ENCODE data around the gene B3GNT3. TPM values are rescaled to one million over a fixed set of nuclear protein-coding genes. Genes with fewer than 3 reads are reported as not detected.

The B3GNT3 gene
- total RNA-seq, 2 donors from 2014 or later: 108 to 132 TPM

DNA sequence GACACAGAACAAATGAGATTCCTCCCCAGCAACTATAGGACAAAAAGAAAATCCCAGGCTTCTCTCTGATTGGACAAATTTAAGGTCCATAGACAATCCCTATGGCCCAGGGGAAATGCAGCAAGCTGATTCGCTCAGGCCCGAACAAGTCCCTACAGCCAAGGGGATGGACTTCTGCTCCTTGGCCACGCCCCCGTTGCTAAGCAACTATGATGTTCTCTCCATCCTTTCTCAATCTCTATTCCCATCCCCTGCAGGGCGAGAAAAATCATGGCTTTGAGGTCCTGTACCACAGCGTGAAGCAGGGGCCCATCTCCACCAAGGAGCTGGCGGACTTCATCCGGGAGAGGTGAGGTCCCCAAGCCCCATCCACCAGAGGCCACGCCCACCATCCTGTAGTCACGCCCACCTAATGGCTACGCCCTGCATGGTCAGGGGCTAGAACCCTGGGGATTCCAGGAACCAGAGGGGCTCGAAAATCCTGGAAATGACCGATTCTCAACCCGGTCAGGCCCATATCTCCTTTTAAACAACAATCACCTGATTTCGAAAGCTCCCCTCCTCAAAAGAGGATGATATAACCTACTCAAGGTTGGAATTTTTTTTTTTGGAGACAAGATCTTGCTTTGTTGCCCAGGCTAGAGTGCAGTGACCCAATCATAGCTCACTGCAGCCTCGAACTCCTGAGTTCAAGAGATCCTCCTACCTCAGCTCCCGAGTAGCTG lies 32.3 kb upstream of the B3GNT3 start:
- Histone ChIP-seq H3K9me3 (no peaks in the 10 kb centered on the region), H3K36me3 (no peaks in the 10 kb centered on the region), H3K4me1 (no peaks in the 10 kb centered on the region), H3K27ac (no peak overlapping the region), H3K4me3 (no peak overlapping the region), H3K9ac (ENCODE audit: low read depth in 2 of 2, low read length in 2 of 2) (no peak overlapping the region), H3K27me3 (no peaks in the 10 kb centered on the region)
- intact Hi-C loops (cut with DNase I): no loop called here
- peak; percentile 47 for DNase-seq
- TF ChIP-seq, protein P1, sequence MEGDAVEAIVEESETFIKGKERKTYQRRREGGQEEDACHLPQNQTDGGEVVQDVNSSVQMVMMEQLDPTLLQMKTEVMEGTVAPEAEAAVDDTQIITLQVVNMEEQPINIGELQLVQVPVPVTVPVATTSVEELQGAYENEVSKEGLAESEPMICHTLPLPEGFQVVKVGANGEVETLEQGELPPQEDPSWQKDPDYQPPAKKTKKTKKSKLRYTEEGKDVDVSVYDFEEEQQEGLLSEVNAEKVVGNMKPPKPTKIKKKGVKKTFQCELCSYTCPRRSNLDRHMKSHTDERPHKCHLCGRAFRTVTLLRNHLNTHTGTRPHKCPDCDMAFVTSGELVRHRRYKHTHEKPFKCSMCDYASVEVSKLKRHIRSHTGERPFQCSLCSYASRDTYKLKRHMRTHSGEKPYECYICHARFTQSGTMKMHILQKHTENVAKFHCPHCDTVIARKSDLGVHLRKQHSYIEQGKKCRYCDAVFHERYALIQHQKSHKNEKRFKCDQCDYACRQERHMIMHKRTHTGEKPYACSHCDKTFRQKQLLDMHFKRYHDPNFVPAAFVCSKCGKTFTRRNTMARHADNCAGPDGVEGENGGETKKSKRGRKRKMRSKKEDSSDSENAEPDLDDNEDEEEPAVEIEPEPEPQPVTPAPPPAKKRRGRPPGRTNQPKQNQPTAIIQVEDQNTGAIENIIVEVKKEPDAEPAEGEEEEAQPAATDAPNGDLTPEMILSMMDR (IDR thresholded peaks at IDR 0.05): no peak

DNA sequence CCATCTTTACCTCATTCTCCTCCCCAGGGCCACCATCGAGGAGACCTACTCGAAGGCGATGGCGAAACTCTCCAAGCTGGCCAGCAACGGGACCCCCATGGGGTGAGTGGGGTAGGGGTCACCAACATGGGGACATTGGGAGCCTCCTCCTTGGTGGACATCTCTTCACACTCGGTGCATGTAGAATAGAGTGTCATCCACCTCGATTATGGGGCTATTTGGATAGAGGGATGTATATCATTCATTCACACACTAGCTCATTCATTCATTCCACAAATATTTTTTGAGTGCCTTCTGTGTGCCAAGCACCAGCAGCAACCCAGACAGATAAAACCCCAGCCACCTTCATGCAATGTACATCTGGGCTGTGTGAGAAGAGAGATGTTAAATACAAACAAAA lies 30.6 kb upstream of the B3GNT3 start:
- TF ChIP-seq, protein P1 (IDR thresholded peaks at IDR 0.05): no peak
- Histone ChIP-seq H3K4me1 (no peaks in the 10 kb centered on the region), H3K4me3 (no peak overlapping the region), H3K9me3 (no peaks in the 10 kb centered on the region), H3K27ac (peak overlapping the region; percentile 61), H3K9ac (ENCODE audit: low read depth in 2 of 2, low read length in 2 of 2) (no peak overlapping the region), H3K27me3 (no peaks in the 10 kb centered on the region), H3K36me3 (no peaks in the 10 kb centered on the region)
- no peak for DNase-seq
- intact Hi-C loops (cut with DNase I): no loop called here

DNA sequence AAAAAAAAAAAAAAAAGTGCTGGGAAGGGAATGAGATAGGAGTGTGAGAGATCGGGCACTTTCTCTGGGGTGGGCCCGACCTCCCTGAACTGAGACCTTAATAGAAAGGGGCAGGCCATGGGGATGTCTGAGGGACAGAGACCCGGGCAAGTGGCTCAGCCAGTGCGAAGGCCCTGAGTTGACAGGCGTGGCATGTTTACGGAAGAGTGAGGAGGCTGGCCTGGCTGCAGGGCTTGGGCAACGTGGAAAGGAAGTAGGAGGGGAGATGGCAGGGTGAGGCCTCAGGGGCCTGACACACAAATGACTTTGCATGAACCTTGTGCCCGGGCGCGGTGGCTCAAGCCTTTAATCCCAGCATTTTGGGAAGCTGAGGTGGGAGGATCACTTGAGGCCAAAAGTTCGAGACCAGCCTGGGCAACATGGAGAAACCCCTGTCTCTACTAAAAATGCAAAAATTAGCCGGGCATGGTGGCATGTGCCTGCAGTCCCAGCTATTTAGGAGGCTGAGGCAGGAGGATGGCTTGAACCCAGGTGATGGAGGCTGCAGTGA lies 29.8 kb upstream of the B3GNT3 start:
- peak overlapping the region; percentile 61 for H3K27ac ChIP-seq
- no peak overlapping the region for H3K9ac ChIP-seq (ENCODE audit: low read depth in 2 of 2, low read length in 2 of 2)
- no peaks in the 10 kb centered on the region for H3K9me3 ChIP-seq
- H3K27me3 ChIP-seq: no peaks in the 10 kb centered on the region
- TF ChIP-seq, protein P1 (IDR thresholded peaks at IDR 0.05): no peak
- H3K4me3 ChIP-seq: no peak overlapping the region
- H3K4me1 ChIP-seq: no peaks in the 10 kb centered on the region
- peak; percentile 88 for DNase-seq
- no peaks in the 10 kb centered on the region for H3K36me3 ChIP-seq
- intact Hi-C loops (cut with DNase I): loop anchor here (5.0 kb wide), 1 partner anchor 63 kb away; no protein-coding TSS in a partner anchor

DNA sequence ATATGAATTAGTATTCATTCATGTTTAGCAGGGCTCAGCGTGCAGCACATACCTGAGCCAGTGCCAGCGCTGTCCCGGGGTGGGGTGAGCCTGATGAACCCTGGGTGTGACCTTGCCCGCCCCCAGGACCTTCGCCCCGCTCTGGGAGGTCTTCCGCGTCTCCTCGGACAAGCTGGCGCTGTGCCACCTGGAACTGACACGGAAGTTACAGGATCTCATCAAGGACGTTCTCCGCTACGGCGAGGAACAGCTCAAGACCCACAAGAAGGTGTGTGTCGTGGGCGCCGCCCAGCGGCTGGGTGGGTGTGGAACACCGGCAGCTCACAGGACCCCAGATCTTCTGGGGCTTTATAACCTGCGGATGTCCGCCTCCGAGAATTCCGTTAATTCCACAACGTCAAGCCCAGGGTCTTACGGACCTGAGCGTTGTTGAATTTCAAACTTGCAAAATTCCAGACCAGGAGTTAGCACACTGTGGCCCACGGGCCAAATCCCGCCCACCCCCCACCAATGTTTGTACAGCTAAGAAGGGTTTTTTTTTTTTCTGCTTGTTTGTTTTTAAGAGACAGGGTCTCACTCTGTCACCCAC lies 28.3 kb upstream of the B3GNT3 start:
- Histone ChIP-seq H3K4me3 (peak overlapping the region; percentile 12), H3K9ac (ENCODE audit: low read depth in 2 of 2, low read length in 2 of 2) (no peak overlapping the region), H3K36me3 (no peaks in the 10 kb centered on the region), H3K4me1 (no peaks in the 10 kb centered on the region), H3K9me3 (no peaks in the 10 kb centered on the region), H3K27me3 (no peaks in the 10 kb centered on the region), H3K27ac (peak overlapping the region; percentile 53)
- peak; percentile 96 for DNase-seq
- TF ChIP-seq, protein P1 (IDR thresholded peaks at IDR 0.05): peak; percentile 84
- intact Hi-C loops (cut with DNase I): loop anchor here (5.0 kb wide), 1 partner anchor 64 kb away; no protein-coding TSS in a partner anchor

DNA sequence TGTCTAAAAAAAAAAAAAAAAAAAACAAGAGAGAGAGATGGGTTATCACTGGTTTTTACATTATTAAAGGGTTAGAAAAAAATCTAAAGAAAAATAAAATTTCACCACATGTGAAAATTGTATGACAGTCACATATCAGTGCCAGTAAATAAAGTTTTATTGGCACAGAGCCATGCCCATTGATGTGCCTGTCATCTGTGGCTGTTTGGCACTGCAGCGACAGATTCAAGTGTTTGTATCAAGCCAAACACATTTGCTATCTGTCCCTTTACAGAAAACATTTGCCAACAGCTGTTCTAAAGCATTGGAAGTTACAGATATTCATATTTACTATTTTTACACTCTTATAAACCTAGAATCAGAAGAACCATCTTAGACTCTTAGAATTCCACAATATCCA lies 27.4 kb upstream of the B3GNT3 start:
- intact Hi-C loops (cut with DNase I): loop anchor here (5.0 kb wide), 1 partner anchor 65 kb away; no protein-coding TSS in a partner anchor
- H3K9me3 ChIP-seq: no peaks in the 10 kb centered on the region
- no peaks in the 10 kb centered on the region for H3K36me3 ChIP-seq
- no peak overlapping the region for H3K4me3 ChIP-seq
- H3K4me1 ChIP-seq: no peaks in the 10 kb centered on the region
- TF ChIP-seq, protein P1 (IDR thresholded peaks at IDR 0.05): no peak
- no peak overlapping the region for H3K27ac ChIP-seq
- no peaks in the 10 kb centered on the region for H3K27me3 ChIP-seq
- H3K9ac ChIP-seq (ENCODE audit: low read depth in 2 of 2, low read length in 2 of 2): no peak overlapping the region
- no peak for DNase-seq
